ENCODE measurements around the gene TRPC4.

DNA sequence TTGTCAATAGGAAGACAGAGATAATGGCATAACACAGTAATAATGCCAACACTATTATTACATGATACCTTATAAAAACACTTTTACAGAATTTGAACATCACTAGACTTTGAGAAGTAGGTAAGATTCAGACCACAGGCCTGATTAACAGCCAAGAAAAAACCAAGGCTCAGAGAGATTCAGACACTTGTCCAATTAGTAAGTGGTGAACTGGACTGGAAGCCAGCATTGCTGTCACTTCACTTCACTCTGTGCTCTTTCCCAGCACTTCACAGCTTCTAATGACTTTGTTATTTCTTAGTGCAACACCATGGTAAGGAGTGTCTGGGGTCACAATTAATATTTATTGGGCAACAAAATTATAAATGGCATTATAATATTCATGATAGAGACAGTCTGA lies 91.9 kb downstream of the TRPC4 start:
- TF ChIP-seq NFYB (CRISPR knock-in tag; conservative IDR thresholded peaks at IDR 0.05; ENCODE audit: low read depth) (no peak), NR2C2 (CRISPR knock-in tag; IDR thresholded peaks at IDR 0.05) (no peak), SMAD3 (CRISPR knock-in tag; IDR thresholded peaks at IDR 0.05; ENCODE audit: borderline replicate concordance) (no peak)
- TF ChIP-seq, protein P1, sequence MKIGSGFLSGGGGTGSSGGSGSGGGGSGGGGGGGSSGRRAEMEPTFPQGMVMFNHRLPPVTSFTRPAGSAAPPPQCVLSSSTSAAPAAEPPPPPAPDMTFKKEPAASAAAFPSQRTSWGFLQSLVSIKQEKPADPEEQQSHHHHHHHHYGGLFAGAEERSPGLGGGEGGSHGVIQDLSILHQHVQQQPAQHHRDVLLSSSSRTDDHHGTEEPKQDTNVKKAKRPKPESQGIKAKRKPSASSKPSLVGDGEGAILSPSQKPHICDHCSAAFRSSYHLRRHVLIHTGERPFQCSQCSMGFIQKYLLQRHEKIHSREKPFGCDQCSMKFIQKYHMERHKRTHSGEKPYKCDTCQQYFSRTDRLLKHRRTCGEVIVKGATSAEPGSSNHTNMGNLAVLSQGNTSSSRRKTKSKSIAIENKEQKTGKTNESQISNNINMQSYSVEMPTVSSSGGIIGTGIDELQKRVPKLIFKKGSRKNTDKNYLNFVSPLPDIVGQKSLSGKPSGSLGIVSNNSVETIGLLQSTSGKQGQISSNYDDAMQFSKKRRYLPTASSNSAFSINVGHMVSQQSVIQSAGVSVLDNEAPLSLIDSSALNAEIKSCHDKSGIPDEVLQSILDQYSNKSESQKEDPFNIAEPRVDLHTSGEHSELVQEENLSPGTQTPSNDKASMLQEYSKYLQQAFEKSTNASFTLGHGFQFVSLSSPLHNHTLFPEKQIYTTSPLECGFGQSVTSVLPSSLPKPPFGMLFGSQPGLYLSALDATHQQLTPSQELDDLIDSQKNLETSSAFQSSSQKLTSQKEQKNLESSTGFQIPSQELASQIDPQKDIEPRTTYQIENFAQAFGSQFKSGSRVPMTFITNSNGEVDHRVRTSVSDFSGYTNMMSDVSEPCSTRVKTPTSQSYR (CRISPR knock-in tag; IDR thresholded peaks at IDR 0.05) = no peak
- TF ChIP-seq, protein P2, sequence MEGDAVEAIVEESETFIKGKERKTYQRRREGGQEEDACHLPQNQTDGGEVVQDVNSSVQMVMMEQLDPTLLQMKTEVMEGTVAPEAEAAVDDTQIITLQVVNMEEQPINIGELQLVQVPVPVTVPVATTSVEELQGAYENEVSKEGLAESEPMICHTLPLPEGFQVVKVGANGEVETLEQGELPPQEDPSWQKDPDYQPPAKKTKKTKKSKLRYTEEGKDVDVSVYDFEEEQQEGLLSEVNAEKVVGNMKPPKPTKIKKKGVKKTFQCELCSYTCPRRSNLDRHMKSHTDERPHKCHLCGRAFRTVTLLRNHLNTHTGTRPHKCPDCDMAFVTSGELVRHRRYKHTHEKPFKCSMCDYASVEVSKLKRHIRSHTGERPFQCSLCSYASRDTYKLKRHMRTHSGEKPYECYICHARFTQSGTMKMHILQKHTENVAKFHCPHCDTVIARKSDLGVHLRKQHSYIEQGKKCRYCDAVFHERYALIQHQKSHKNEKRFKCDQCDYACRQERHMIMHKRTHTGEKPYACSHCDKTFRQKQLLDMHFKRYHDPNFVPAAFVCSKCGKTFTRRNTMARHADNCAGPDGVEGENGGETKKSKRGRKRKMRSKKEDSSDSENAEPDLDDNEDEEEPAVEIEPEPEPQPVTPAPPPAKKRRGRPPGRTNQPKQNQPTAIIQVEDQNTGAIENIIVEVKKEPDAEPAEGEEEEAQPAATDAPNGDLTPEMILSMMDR (IDR thresholded peaks at IDR 0.05) = no peak
- TF ChIP-seq, protein P3, sequence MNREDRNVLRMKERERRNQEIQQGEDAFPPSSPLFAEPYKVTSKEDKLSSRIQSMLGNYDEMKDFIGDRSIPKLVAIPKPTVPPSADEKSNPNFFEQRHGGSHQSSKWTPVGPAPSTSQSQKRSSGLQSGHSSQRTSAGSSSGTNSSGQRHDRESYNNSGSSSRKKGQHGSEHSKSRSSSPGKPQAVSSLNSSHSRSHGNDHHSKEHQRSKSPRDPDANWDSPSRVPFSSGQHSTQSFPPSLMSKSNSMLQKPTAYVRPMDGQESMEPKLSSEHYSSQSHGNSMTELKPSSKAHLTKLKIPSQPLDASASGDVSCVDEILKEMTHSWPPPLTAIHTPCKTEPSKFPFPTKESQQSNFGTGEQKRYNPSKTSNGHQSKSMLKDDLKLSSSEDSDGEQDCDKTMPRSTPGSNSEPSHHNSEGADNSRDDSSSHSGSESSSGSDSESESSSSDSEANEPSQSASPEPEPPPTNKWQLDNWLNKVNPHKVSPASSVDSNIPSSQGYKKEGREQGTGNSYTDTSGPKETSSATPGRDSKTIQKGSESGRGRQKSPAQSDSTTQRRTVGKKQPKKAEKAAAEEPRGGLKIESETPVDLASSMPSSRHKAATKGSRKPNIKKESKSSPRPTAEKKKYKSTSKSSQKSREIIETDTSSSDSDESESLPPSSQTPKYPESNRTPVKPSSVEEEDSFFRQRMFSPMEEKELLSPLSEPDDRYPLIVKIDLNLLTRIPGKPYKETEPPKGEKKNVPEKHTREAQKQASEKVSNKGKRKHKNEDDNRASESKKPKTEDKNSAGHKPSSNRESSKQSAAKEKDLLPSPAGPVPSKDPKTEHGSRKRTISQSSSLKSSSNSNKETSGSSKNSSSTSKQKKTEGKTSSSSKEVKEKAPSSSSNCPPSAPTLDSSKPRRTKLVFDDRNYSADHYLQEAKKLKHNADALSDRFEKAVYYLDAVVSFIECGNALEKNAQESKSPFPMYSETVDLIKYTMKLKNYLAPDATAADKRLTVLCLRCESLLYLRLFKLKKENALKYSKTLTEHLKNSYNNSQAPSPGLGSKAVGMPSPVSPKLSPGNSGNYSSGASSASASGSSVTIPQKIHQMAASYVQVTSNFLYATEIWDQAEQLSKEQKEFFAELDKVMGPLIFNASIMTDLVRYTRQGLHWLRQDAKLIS (CRISPR knock-in tag; IDR thresholded peaks at IDR 0.05; ENCODE audit: borderline replicate concordance) = no peak

Data from WTC11 (cell line).